A549 (cell line): ENCODE measurements around the gene FHAD1. TPM values are rescaled to one million over a fixed set of nuclear protein-coding genes. Genes with fewer than 3 reads are reported as not detected.

Source experiments
- ATAC-seq, 2 experiments: fragments of 200-7000 bp in 1 of 2; fragments of >200 bp in 1 of 2; cut with Nextera tagmentation in 1 of 2; cut with Tn5 transposase in 1 of 2; 3 replicates each; pipeline versions ENCODE4 v1.8.0 to v1.9.1; 2018 to 2020; ENCODE audit warnings: mild to moderate bottlenecking in 1 of 2, moderate library complexity in 1 of 2
- CTCF ChIA-PET: fragments of 300-600 bp; sonication (Branson Sonifier 250); formaldehyde crosslinking; extraction: SDS; loops from one replicate; lab custom pipeline; 2021; ENCODE audit warnings: antibody characterized with exemption, inconsistent platforms; lab: Yijun Ruan, JAX
- POLR2A ChIA-PET: fragments of 350-600 bp; formaldehyde crosslinking; extraction: SDS; loops from one replicate; lab custom pipeline; 2021; ENCODE audit warnings: antibody characterized with exemption, inconsistent platforms; lab: Yijun Ruan, JAX
- DNase-seq, 2 experiments: peaks; one replicate each; pipeline versions ENCODE4 v3.0.0 to v3.0.0-alpha.2; 2011 to 2016; ENCODE audit warnings: low read depth in 1 of 2, low spot score in 1 of 2
- FAIRE-seq: peaks from 2 replicates; lab custom pipeline; 2011; peaks lifted over from hg19 to GRCh38; lab: Jason Lieb, UNC
- H3K27ac ChIP-seq, 2 experiments: fragments of >200 bp; sonication (Bioruptor Twin); formaldehyde crosslinking; 3 replicates each; pipeline ENCODE4 v1.5.1; 2016 to 2017
- H3K4me1 ChIP-seq: fragments of >200 bp; sonication (Bioruptor Twin); formaldehyde crosslinking; 3 replicates; pipeline ENCODE4 v1.6.1; 2016
- H3K4me2 ChIP-seq: fragments of >200 bp; sonication (Bioruptor Twin); formaldehyde crosslinking; 3 replicates; pipeline ENCODE4 v1.6.1; 2016
- H3K4me3 ChIP-seq: fragments of >200 bp; sonication (Bioruptor Twin); formaldehyde crosslinking; 3 replicates; pipeline ENCODE4 v1.5.1; 2016
- H3K9me3 ChIP-seq: fragments of >200 bp; sonication (Bioruptor Twin); formaldehyde crosslinking; 3 replicates; pipeline ENCODE4 v1.6.1; 2016
- BHLHE40 ChIP-seq: IDR thresholded peaks from 2 replicates; pipeline ENCODE4 v1.6.1; 2012; ENCODE audit warnings: low read depth, low read length, inconsistent platforms
- CBX2 ChIP-seq: fragments of 200-600 bp; sonication (generic); IDR thresholded peaks from 2 replicates; pipeline ENCODE4 v1.6.1; 2016; ENCODE audit warnings: low read depth, mild to moderate bottlenecking, borderline replicate concordance
- CHD4 ChIP-seq: fragments of 200-600 bp; sonication (generic); IDR thresholded peaks from 2 replicates; pipeline ENCODE4 v1.6.1; 2016; ENCODE audit warnings: antibody characterized with exemption, mild to moderate bottlenecking, borderline replicate concordance
- HOXA7 ChIP-seq: fragments of 250-450 bp; sonication (Bioruptor Pico); IDR thresholded peaks from 2 replicates; pipeline ENCODE4 v1.5.0; 2020; ENCODE audit warnings: mild to moderate bottlenecking, moderate library complexity
- HOXB13 ChIP-seq: fragments of 250-450 bp; sonication (Bioruptor Pico); IDR thresholded peaks from 2 replicates; pipeline ENCODE4 v1.5.0; 2020; ENCODE audit warnings: low read depth, mild to moderate bottlenecking, moderate library complexity
- HOXB5 ChIP-seq: fragments of 250-450 bp; sonication (Bioruptor Pico); IDR thresholded peaks from 2 replicates; pipeline ENCODE4 v1.5.0; 2020; ENCODE audit warnings: mild to moderate bottlenecking, moderate library complexity
- KDM1A ChIP-seq: fragments of 200-600 bp; sonication (generic); IDR thresholded peaks from 2 replicates; pipeline ENCODE4 v1.6.1; 2016; ENCODE audit warnings: low read depth, mild to moderate bottlenecking
- MAFK ChIP-seq: fragments of 450-650 bp; IDR thresholded peaks from 2 replicates; pipeline ENCODE4 v1.6.1; 2014; ENCODE audit not compliant: partially characterized antibody
- MAZ ChIP-seq: fragments of 150-350 bp; IDR thresholded peaks from 2 replicates; pipeline ENCODE4 v1.6.1; 2014; ENCODE audit warnings: antibody characterized with exemption, low read depth, low read length, borderline replicate concordance
- NPAS2 ChIP-seq: fragments of 250-450 bp; sonication (Bioruptor Pico); IDR thresholded peaks from 2 replicates; pipeline ENCODE4 v1.8.0; 2022; ENCODE audit warnings: mild to moderate bottlenecking, moderate library complexity, borderline replicate concordance
- NR3C1 ChIP-seq: fragments of >200 bp; sonication (Bioruptor Twin); formaldehyde crosslinking; IDR thresholded peaks from 3 replicates; pipeline ENCODE4 v1.6.1; 2017
- PHF8 ChIP-seq: fragments of 200-600 bp; sonication (generic); IDR thresholded peaks from 2 replicates; pipeline ENCODE4 v1.6.1; 2016; ENCODE audit warnings: low read depth, mild to moderate bottlenecking, antibody characterized with exemption, moderate library complexity, borderline replicate concordance
- RARB ChIP-seq: fragments of 250-450 bp; sonication (Bioruptor Pico); IDR thresholded peaks from 2 replicates; pipeline ENCODE4 v1.8.0; 2021; ENCODE audit warnings: mild to moderate bottlenecking, moderate library complexity
- TFCP2L1 ChIP-seq: fragments of 250-450 bp; sonication (Bioruptor Pico); IDR thresholded peaks from 2 replicates; pipeline ENCODE4 v1.5.0; 2021; ENCODE audit warnings: mild to moderate bottlenecking
- ZFP36 ChIP-seq: fragments of 450-650 bp; IDR thresholded peaks from 2 replicates; pipeline ENCODE4 v1.6.1; 2014; ENCODE audit warnings: borderline replicate concordance; ENCODE audit not compliant: partially characterized antibody
- ZNF302 ChIP-seq: fragments of 250-450 bp; sonication (Bioruptor Pico); IDR thresholded peaks from 2 replicates; pipeline ENCODE4 v1.9.0; 2021; ENCODE audit warnings: inconsistent platforms, mild to moderate bottlenecking, moderate library complexity
- WGBS: methylation state at CpG from one replicate; pipeline ENCODE4 v1.1.6; 2017; ENCODE audit errors: missing lambda C conversion rate; 5-methylcytosine and 5-hydroxymethylcytosine counted together
- polyA plus RNA-seq, 4 experiments: library from polyadenylated mRNA; depleted of rRNA in 3 of 4; stranded (reverse); fragments of >200 nt; fragmentation: RNase III in 1 of 4; extraction: RNeasy Plus Mini Kit Qiagen cat#74134 plus additional on column Dnase treatment in 1 of 4; gene quantifications; 2 replicates in 3 of 4; 3 replicates in 1 of 4; pipeline ENCODE4 v1.2.3, GENCODE V29; 2011 to 2017
- TF ChIP-seq, protein P1 (sequence below): fragments of 250-450 bp; sonication (Bioruptor Pico); IDR thresholded peaks from 2 replicates; pipeline ENCODE4 v1.5.0; 2020; ENCODE audit warnings: low read depth, mild to moderate bottlenecking, moderate library complexity
- TF ChIP-seq, protein P2 (sequence below): IDR thresholded peaks from 2 replicates; pipeline ENCODE4 v1.6.1; 2012
- TF ChIP-seq, protein P3 (sequence below): fragments of >200 bp; sonication (Bioruptor Twin); formaldehyde crosslinking; IDR thresholded peaks from 3 replicates; pipeline ENCODE4 v1.6.1; 2016
- TF ChIP-seq, protein P4 (sequence below): fragments of 200-600 bp; sonication (generic); IDR thresholded peaks from 2 replicates; pipeline ENCODE4 v1.6.1; 2016; ENCODE audit warnings: antibody characterized with exemption, mild to moderate bottlenecking, moderate library complexity
- TF ChIP-seq, protein P5 (sequence below): fragments of 150-350 bp; IDR thresholded peaks from 2 replicates; pipeline ENCODE4 v1.6.1; 2014; ENCODE audit warnings: low read depth, mild to moderate bottlenecking, low read length

The FHAD1 gene
- polyA plus RNA-seq, 2 of the 4 experiments (the other 2 are of a cell fraction) = 0.31 to 0.32 TPM

DNA sequence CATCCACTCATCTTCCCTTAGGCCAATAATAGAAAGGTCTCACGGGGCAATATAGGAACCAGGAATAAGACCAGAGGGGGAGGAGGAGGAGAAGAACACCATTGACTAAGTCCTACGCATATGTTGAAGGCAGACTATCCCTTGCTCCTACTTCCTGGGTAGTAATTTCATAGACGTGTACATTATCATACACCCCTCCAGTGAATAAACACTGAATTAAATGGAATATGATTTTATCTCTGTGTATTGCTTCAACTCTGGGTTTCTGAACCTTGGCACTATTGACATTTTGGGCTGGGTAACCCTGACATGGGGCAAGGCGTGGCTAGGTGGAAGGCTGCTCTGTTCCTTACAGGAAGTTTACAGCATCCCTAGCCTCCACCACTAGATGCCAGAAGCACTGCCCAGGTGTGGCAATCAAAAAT, 17.3 kb upstream of the FHAD1 start:
- TF ChIP-seq ZNF302 (CRISPR knock-in tag) (no peak), HOXB5 (CRISPR knock-in tag) (no peak), KDM1A (no peak), PHF8 (no peak), BHLHE40 (no peak), HOXB13 (no peak), NR3C1 (no peak)
- TF ChIP-seq, protein P1, sequence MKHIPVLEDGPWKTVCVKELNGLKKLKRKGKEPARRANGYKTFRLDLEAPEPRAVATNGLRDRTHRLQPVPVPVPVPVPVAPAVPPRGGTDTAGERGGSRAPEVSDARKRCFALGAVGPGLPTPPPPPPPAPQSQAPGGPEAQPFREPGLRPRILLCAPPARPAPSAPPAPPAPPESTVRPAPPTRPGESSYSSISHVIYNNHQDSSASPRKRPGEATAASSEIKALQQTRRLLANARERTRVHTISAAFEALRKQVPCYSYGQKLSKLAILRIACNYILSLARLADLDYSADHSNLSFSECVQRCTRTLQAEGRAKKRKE (CRISPR knock-in tag) = no peak
- TF ChIP-seq, all 56 proteins: peak for 0
- FAIRE-seq (no peak), ATAC-seq (peak in 1 of 2 experiments; percentile 31; a peak in 2 of 6 replicates), DNase-seq (no peak)
- POLR2A ChIA-PET = no interaction called here
- WGBS = 46% methylated on average over 4 of the region's 4 CpGs
- Histone ChIP-seq H3K9me3 (no peaks in the 10 kb centered on the region), H3K4me2 (no peak overlapping the region), H3K4me3 (no peak overlapping the region), H3K27ac (no peak overlapping the region), H3K4me1 (0 out of 3 replicates have a peak, but pooled peaks cover 2% of the 10 kb centered on the region)
- CTCF ChIA-PET = interaction anchor here (0.7 to 1.2 kb wide), 3 partner anchors 9 to 77 kb away, joined by 3 to 5 read pairs (median 4); no protein-coding TSS in a partner anchor

DNA sequence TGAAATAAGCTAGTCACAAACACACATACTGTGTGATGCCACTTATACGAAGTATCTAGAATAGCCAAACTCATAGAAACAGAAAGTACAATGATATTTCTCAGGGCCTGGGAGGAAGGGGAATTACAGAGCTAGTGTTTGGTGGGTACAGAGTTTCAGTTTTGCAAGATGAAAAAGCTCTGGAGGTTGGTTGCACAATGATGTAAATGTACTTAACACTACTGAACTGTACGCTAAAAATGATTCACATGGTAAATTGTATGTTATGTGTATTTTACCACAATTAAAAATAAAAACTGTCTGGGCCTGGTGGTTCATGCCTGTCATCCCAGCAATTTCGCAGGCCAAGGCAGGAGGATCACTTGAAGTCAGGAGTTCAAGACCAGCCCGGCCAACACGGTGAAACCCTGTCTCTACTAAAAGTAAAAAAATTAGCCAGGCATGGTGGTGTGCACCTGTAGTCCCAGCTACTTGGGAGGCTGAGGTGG, 15.3 kb upstream of the FHAD1 start:
- CTCF ChIA-PET = interaction anchor here (1.5 kb wide), 1 partner anchor 11 kb away, joined by 3 read pairs; no protein-coding TSS in a partner anchor
- TF ChIP-seq RARB (no peak), MAZ (no peak), NPAS2 (CRISPR knock-in tag) (no peak)
- TF ChIP-seq, protein P2, sequence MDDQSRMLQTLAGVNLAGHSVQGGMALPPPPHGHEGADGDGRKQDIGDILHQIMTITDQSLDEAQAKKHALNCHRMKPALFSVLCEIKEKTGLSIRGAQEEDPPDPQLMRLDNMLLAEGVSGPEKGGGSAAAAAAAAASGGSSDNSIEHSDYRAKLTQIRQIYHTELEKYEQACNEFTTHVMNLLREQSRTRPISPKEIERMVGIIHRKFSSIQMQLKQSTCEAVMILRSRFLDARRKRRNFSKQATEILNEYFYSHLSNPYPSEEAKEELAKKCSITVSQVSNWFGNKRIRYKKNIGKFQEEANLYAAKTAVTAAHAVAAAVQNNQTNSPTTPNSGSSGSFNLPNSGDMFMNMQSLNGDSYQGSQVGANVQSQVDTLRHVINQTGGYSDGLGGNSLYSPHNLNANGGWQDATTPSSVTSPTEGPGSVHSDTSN = no peak

DNA sequence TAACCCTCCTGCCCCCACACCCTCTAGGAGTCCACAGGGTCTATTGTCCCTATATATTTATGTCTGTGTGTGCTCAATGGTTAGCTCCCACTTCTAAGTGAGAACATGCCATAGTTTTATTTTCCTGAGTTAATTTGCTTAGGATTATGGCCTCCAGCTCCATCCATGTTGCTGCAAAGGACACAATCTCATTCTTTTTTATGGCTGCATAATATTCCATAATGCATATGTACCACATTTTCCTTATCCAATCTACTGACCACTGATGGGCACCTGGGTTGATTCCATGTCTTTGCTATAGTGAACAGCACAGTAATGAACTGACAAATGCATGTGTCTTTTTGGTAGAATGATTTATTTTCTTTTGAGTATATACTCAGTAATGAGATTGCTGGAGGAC, 13.3 kb upstream of the FHAD1 start:
- no peak for FAIRE-seq
- TF ChIP-seq CBX2 (no peak), KDM1A (no peak), MAFK (no peak), TFCP2L1 (CRISPR knock-in tag) (no peak), ZFP36 (no peak), MAZ (no peak), HOXA7 (CRISPR knock-in tag) (no peak), CHD4 (no peak), RARB (no peak)
- TF ChIP-seq, protein P3, sequence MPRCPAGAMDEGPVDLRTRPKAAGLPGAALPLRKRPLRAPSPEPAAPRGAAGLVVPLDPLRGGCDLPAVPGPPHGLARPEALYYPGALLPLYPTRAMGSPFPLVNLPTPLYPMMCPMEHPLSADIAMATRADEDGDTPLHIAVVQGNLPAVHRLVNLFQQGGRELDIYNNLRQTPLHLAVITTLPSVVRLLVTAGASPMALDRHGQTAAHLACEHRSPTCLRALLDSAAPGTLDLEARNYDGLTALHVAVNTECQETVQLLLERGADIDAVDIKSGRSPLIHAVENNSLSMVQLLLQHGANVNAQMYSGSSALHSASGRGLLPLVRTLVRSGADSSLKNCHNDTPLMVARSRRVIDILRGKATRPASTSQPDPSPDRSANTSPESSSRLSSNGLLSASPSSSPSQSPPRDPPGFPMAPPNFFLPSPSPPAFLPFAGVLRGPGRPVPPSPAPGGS = no peak
- TF ChIP-seq, protein P4, sequence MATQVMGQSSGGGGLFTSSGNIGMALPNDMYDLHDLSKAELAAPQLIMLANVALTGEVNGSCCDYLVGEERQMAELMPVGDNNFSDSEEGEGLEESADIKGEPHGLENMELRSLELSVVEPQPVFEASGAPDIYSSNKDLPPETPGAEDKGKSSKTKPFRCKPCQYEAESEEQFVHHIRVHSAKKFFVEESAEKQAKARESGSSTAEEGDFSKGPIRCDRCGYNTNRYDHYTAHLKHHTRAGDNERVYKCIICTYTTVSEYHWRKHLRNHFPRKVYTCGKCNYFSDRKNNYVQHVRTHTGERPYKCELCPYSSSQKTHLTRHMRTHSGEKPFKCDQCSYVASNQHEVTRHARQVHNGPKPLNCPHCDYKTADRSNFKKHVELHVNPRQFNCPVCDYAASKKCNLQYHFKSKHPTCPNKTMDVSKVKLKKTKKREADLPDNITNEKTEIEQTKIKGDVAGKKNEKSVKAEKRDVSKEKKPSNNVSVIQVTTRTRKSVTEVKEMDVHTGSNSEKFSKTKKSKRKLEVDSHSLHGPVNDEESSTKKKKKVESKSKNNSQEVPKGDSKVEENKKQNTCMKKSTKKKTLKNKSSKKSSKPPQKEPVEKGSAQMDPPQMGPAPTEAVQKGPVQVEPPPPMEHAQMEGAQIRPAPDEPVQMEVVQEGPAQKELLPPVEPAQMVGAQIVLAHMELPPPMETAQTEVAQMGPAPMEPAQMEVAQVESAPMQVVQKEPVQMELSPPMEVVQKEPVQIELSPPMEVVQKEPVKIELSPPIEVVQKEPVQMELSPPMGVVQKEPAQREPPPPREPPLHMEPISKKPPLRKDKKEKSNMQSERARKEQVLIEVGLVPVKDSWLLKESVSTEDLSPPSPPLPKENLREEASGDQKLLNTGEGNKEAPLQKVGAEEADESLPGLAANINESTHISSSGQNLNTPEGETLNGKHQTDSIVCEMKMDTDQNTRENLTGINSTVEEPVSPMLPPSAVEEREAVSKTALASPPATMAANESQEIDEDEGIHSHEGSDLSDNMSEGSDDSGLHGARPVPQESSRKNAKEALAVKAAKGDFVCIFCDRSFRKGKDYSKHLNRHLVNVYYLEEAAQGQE = no peak
- TF ChIP-seq, protein P5, sequence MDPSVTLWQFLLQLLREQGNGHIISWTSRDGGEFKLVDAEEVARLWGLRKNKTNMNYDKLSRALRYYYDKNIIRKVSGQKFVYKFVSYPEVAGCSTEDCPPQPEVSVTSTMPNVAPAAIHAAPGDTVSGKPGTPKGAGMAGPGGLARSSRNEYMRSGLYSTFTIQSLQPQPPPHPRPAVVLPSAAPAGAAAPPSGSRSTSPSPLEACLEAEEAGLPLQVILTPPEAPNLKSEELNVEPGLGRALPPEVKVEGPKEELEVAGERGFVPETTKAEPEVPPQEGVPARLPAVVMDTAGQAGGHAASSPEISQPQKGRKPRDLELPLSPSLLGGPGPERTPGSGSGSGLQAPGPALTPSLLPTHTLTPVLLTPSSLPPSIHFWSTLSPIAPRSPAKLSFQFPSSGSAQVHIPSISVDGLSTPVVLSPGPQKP = no peak
- TF ChIP-seq, all 56 proteins: peak for 0
- CTCF ChIA-PET = interaction anchor here (1.6 kb wide), 1 partner anchor 81 kb away, joined by 5 read pairs; no protein-coding TSS in a partner anchor

More for the DNA sequence above, 15.3 kb upstream of the FHAD1 start:
- 95% methylated on average over 5 of the region's 5 CpGs for WGBS
- Histone ChIP-seq H3K9me3 (no peaks in the 10 kb centered on the region), H3K4me3 (no peak overlapping the region), H3K4me2 (no peak overlapping the region), H3K27ac (no peak overlapping the region), H3K4me1 (no peaks in the 10 kb centered on the region)
- FAIRE-seq (no peak), DNase-seq (no peak), ATAC-seq (no peak)
- POLR2A ChIA-PET = no interaction called here

More for the DNA sequence above, 13.3 kb upstream of the FHAD1 start:
- Histone ChIP-seq H3K4me2 (no peak overlapping the region), H3K4me1 (no peaks in the 10 kb centered on the region), H3K4me3 (no peak overlapping the region), H3K27ac (no peak overlapping the region), H3K9me3 (no peaks in the 10 kb centered on the region)
- DNase-seq (no peak), ATAC-seq (no peak)
- POLR2A ChIA-PET = no interaction called here
